ENCODE data around the gene OR2Y1.
"Not testable (repeated sequence)": the region's sequence is repeated elsewhere in the genome, so short reads cannot be mapped to it uniquely, and the experiment has no call there.

The OR2Y1 gene

GRCh38 chr5:180783340-180784052 lies 43.6 kb upstream of the OR2Y1 start:
- H3K9me3 ChIP-seq (replicated peaks in 1 of 2; ENCODE audit: control insufficient read depth in 2 of 2, insufficient read depth in 1 of 2, low read depth in 1 of 2, low read length in 2 of 2), result no peaks in the 10 kb centered on the region
- H3K36me3 ChIP-seq (replicated peaks in 1 of 2; ENCODE audit: control insufficient read depth in 2 of 2, insufficient read depth in 2 of 2, low read length in 2 of 2), result no peaks in the 10 kb centered on the region
- no peak overlapping the region for H3K27ac ChIP-seq (replicated peaks; ENCODE audit: low read length)
- H3K23ac ChIP-seq (ENCODE audit: low read depth, low read length, poor library complexity), result no peak overlapping the region
- WGBS, 2 donors (ENCODE audit: extremely low coverage in 2 of 2, insufficient read length in 2 of 2, insufficient replicate concordance in 1 of 2), result no CpG with 5 or more reads among the region's 12 CpGs
- no peak overlapping the region for H2AFZ ChIP-seq (ENCODE audit: low read length)
- H3K18ac ChIP-seq (ENCODE audit: low read length), result no peak overlapping the region
- H3K4ac ChIP-seq (ENCODE audit: low read length), result no peak overlapping the region
- H3K4me3 ChIP-seq (ENCODE audit: low read length in 2 of 2), result no peak overlapping the region
- H2BK120ac ChIP-seq (ENCODE audit: low read depth, low read length), result no peak overlapping the region
- no peak overlapping the region for H3K9ac ChIP-seq (ENCODE audit: low read depth, low read length, poor library complexity)
- no peak overlapping the region for H2BK5ac ChIP-seq (ENCODE audit: low read length)
- no peak overlapping the region for H2AK5ac ChIP-seq (ENCODE audit: low read depth, low read length)
- H4K8ac ChIP-seq (ENCODE audit: low read depth, low read length), result no peak overlapping the region
- no peak for DNase-seq (ENCODE audit: low spot score)
- H3K14ac ChIP-seq (ENCODE audit: low read length), result no peak overlapping the region
- no peak overlapping the region for H3K4me2 ChIP-seq (ENCODE audit: insufficient read depth, low read length, poor library complexity, severe bottlenecking)
- H3K27me3 ChIP-seq (ENCODE audit: control insufficient read depth in 3 of 3, insufficient read depth in 3 of 3, low read depth in 1 of 3, low read length in 3 of 3), result no peaks in the 10 kb centered on the region
- no peaks in the 10 kb centered on the region for H3K79me1 ChIP-seq (ENCODE audit: low read depth, low read length)
- no peak overlapping the region for H2BK12ac ChIP-seq (ENCODE audit: low read length)
- peaks cover 22 to 24% of the 10 kb centered on the region in 2 donors for H3K4me1 ChIP-seq (ENCODE audit: control insufficient read depth in 2 of 2, insufficient read depth in 1 of 2, low read depth in 1 of 2, low read length in 2 of 2)
- no peak overlapping the region for H4K91ac ChIP-seq (ENCODE audit: low read depth, low read length, poor library complexity)
- no peak overlapping the region for H2BK15ac ChIP-seq (ENCODE audit: low read length)

GRCh38 chr5:180782748-180783147 lies 42.9 kb upstream of the OR2Y1 start:
- Histone ChIP-seq H3K9me3 (replicated peaks in 1 of 2; ENCODE audit: control insufficient read depth in 2 of 2, insufficient read depth in 1 of 2, low read depth in 1 of 2, low read length in 2 of 2) (no peaks in the 10 kb centered on the region), H2AK5ac (ENCODE audit: low read depth, low read length) (no peak overlapping the region), H2BK12ac (ENCODE audit: low read length) (no peak overlapping the region), H3K4me1 (ENCODE audit: control insufficient read depth in 2 of 2, insufficient read depth in 1 of 2, low read depth in 1 of 2, low read length in 2 of 2) (peaks cover 20 to 24% of the 10 kb centered on the region in 2 donors), H3K9ac (ENCODE audit: low read depth, low read length, poor library complexity) (no peak overlapping the region), H4K8ac (ENCODE audit: low read depth, low read length) (no peak overlapping the region), H3K14ac (ENCODE audit: low read length) (no peak overlapping the region), H3K27me3 (ENCODE audit: control insufficient read depth in 3 of 3, insufficient read depth in 3 of 3, low read depth in 1 of 3, low read length in 3 of 3) (no peaks in the 10 kb centered on the region), H3K23ac (ENCODE audit: low read depth, low read length, poor library complexity) (no peak overlapping the region), H2BK120ac (ENCODE audit: low read depth, low read length) (no peak overlapping the region), H3K4ac (ENCODE audit: low read length) (no peak overlapping the region), H3K79me1 (ENCODE audit: low read depth, low read length) (no peaks in the 10 kb centered on the region), H3K18ac (ENCODE audit: low read length) (no peak overlapping the region), H3K36me3 (replicated peaks in 1 of 2; ENCODE audit: control insufficient read depth in 2 of 2, insufficient read depth in 2 of 2, low read length in 2 of 2) (no peaks in the 10 kb centered on the region), H3K27ac (replicated peaks; ENCODE audit: low read length) (no peak overlapping the region), H2BK5ac (ENCODE audit: low read length) (no peak overlapping the region), H2BK15ac (ENCODE audit: low read length) (no peak overlapping the region), H3K4me3 (ENCODE audit: low read length in 2 of 2) (no peak overlapping the region), H4K91ac (ENCODE audit: low read depth, low read length, poor library complexity) (no peak overlapping the region), H2AFZ (ENCODE audit: low read length) (no peak overlapping the region), H3K4me2 (ENCODE audit: insufficient read depth, low read length, poor library complexity, severe bottlenecking) (no peak overlapping the region)
- WGBS, 2 donors (ENCODE audit: extremely low coverage in 2 of 2, insufficient read length in 2 of 2, insufficient replicate concordance in 1 of 2), result no CpG with 5 or more reads among the region's 2 CpGs
- no peak for DNase-seq (ENCODE audit: low spot score)

- H3K23ac ChIP-seq (ENCODE audit: low read depth, low read length, poor library complexity); H3K4me3 ChIP-seq (ENCODE audit: low read length in 2 of 2); H3K4ac ChIP-seq (ENCODE audit: low read length); H3K36me3 ChIP-seq (replicated peaks in 1 of 2; ENCODE audit: control insufficient read depth in 2 of 2, insufficient read depth in 2 of 2, low read length in 2 of 2); H2BK12ac ChIP-seq (ENCODE audit: low read length); H2AK5ac ChIP-seq (ENCODE audit: low read depth, low read length); H3K14ac ChIP-seq (ENCODE audit: low read length); H2BK120ac ChIP-seq (ENCODE audit: low read depth, low read length); H3K9ac ChIP-seq (ENCODE audit: low read depth, low read length, poor library complexity); H3K27me3 ChIP-seq (ENCODE audit: control insufficient read depth in 3 of 3, insufficient read depth in 3 of 3, low read depth in 1 of 3, low read length in 3 of 3); H3K27ac ChIP-seq (replicated peaks; ENCODE audit: low read length); H3K9me3 ChIP-seq (replicated peaks in 1 of 2; ENCODE audit: control insufficient read depth in 2 of 2, insufficient read depth in 1 of 2, low read depth in 1 of 2, low read length in 2 of 2); H4K8ac ChIP-seq (ENCODE audit: low read depth, low read length); H3K79me1 ChIP-seq (ENCODE audit: low read depth, low read length); H2AFZ ChIP-seq (ENCODE audit: low read length); H4K91ac ChIP-seq (ENCODE audit: low read depth, low read length, poor library complexity); H2BK15ac ChIP-seq (ENCODE audit: low read length); H3K18ac ChIP-seq (ENCODE audit: low read length); DNase-seq (ENCODE audit: low spot score); H2BK5ac ChIP-seq (ENCODE audit: low read length); H3K4me2 ChIP-seq (ENCODE audit: insufficient read depth, low read length, poor library complexity, severe bottlenecking): not testable (repeated sequence)
- peaks cover 15 to 19% of the 10 kb centered on the region in 2 donors for H3K4me1 ChIP-seq (ENCODE audit: control insufficient read depth in 2 of 2, insufficient read depth in 1 of 2, low read depth in 1 of 2, low read length in 2 of 2)
- WGBS, 2 donors (ENCODE audit: extremely low coverage in 2 of 2, insufficient read length in 2 of 2, insufficient replicate concordance in 1 of 2), result no CpG with 5 or more reads among the region's 14 CpGs
Observed at GRCh38 chr5:180781900-180782326, 42.1 kb upstream of the OR2Y1 start.

GRCh38 chr5:180779985-180780610 lies 40.2 kb upstream of the OR2Y1 start:
- no peaks in the 10 kb centered on the region for H3K36me3 ChIP-seq (replicated peaks in 1 of 2; ENCODE audit: control insufficient read depth in 2 of 2, insufficient read depth in 2 of 2, low read length in 2 of 2)
- no peak overlapping the region for H2AK5ac ChIP-seq (ENCODE audit: low read depth, low read length)
- no peak overlapping the region for H3K4me2 ChIP-seq (ENCODE audit: insufficient read depth, low read length, poor library complexity, severe bottlenecking)
- H2BK15ac ChIP-seq (ENCODE audit: low read length), result no peak overlapping the region
- no peak overlapping the region for H3K14ac ChIP-seq (ENCODE audit: low read length)
- H3K27me3 ChIP-seq (ENCODE audit: control insufficient read depth in 3 of 3, insufficient read depth in 3 of 3, low read depth in 1 of 3, low read length in 3 of 3), result peaks cover 0 to 1% (median 0%) of the 10 kb centered on the region in 3 experiments
- H3K18ac ChIP-seq (ENCODE audit: low read length), result no peak overlapping the region
- H2BK5ac ChIP-seq (ENCODE audit: low read length), result no peak overlapping the region
- no peak overlapping the region for H4K91ac ChIP-seq (ENCODE audit: low read depth, low read length, poor library complexity)
- H3K79me1 ChIP-seq (ENCODE audit: low read depth, low read length), result no peaks in the 10 kb centered on the region
- H3K23ac ChIP-seq (ENCODE audit: low read depth, low read length, poor library complexity), result no peak overlapping the region
- H3K4me3 ChIP-seq (ENCODE audit: low read length in 2 of 2), result no peak overlapping the region
- H3K4ac ChIP-seq (ENCODE audit: low read length), result no peak overlapping the region
- DNase-seq (ENCODE audit: low spot score), result no peak
- H2BK120ac ChIP-seq (ENCODE audit: low read depth, low read length), result no peak overlapping the region
- H4K8ac ChIP-seq (ENCODE audit: low read depth, low read length), result no peak overlapping the region
- H3K9me3 ChIP-seq (replicated peaks in 1 of 2; ENCODE audit: control insufficient read depth in 2 of 2, insufficient read depth in 1 of 2, low read depth in 1 of 2, low read length in 2 of 2), result no peaks in the 10 kb centered on the region
- no CpG with 5 or more reads among the region's 10 CpGs for WGBS, 2 donors (ENCODE audit: extremely low coverage in 2 of 2, insufficient read length in 2 of 2, insufficient replicate concordance in 1 of 2)
- H2BK12ac ChIP-seq (ENCODE audit: low read length), result no peak overlapping the region
- peaks cover under 1 to 1% of the 10 kb centered on the region in 2 donors for H3K4me1 ChIP-seq (ENCODE audit: control insufficient read depth in 2 of 2, insufficient read depth in 1 of 2, low read depth in 1 of 2, low read length in 2 of 2)
- H2AFZ ChIP-seq (ENCODE audit: low read length), result no peak overlapping the region
- H3K27ac ChIP-seq (replicated peaks; ENCODE audit: low read length), result no peak overlapping the region
- H3K9ac ChIP-seq (ENCODE audit: low read depth, low read length, poor library complexity), result no peak overlapping the region
